Retinal pigment epithelial cell (primary cell): ENCODE measurements around the gene RAB3IL1.

Experiments used
- DNase-seq: peaks from one replicate; pipeline ENCODE4 v3.0.0-alpha.2; 2010; ENCODE audit warnings: low read depth
- H3K4me3 ChIP-seq: 2 replicates; pipeline ENCODE4 v1.5.1; 2011; ENCODE audit warnings: mild to moderate bottlenecking, low read length, control low read depth, moderate library complexity
- CTCF ChIP-seq: conservative IDR thresholded peaks from 2 replicates; pipeline ENCODE4 v1.5.1; 2011; ENCODE audit warnings: low read depth, low read length, control low read depth, inconsistent platforms

RAB3IL1 gene

GRCh38 chr11:61907282-61907681 lies 10.1 kb downstream of the RAB3IL1 start:
- DNase-seq = no peak
- H3K4me3 ChIP-seq = no peak overlapping the region
- TF ChIP-seq CTCF = no peak

GRCh38 chr11:61906522-61906909 lies 10.8 kb downstream of the RAB3IL1 start:
- DNase-seq = no peak
- TF ChIP-seq CTCF = no peak
- no peak overlapping the region for H3K4me3 ChIP-seq

GRCh38 chr11:61905801-61906521 lies 11.4 kb downstream of the RAB3IL1 start:
- no peak overlapping the region for H3K4me3 ChIP-seq
- DNase-seq = no peak
- TF ChIP-seq CTCF = no peak

- H3K4me3 ChIP-seq = no peak overlapping the region
- no peak for TF ChIP-seq CTCF
- DNase-seq = no peak
These were observed 12.2 kb downstream of the RAB3IL1 start for GRCh38 chr11:61905067-61905696.

- no peak overlapping the region for H3K4me3 ChIP-seq
- no peak for TF ChIP-seq CTCF
- DNase-seq = no peak
These were observed 12.8 kb downstream of the RAB3IL1 start for GRCh38 chr11:61904539-61905048.

- no peak for DNase-seq
- no peak overlapping the region for H3K4me3 ChIP-seq
- TF ChIP-seq CTCF = no peak
These were observed 13.5 kb downstream of the RAB3IL1 start for GRCh38 chr11:61903845-61904244.

GRCh38 chr11:61902313-61902712 lies 15.1 kb downstream of the RAB3IL1 start:
- no peak for TF ChIP-seq CTCF
- no peak overlapping the region for H3K4me3 ChIP-seq
- no peak for DNase-seq
